Keratinocyte (primary cell): Measurements from ENCODE around the gene DNM2. TPM values are rescaled to one million over a fixed set of nuclear protein-coding genes. Genes with fewer than 3 reads are reported as not detected.

Source experiments
- DNase-seq: peaks from one replicate; pipeline ENCODE4 v3.0.0-alpha.2; 2011; ENCODE audit warnings: low read depth, missing footprints, low spot score
- FAIRE-seq: peaks from 2 replicates; lab custom pipeline; 2011; peaks lifted over from hg19 to GRCh38; lab: Jason Lieb, UNC
- H2AFZ ChIP-seq: 2 replicates; pipeline ENCODE4 v1.6.0; 2012; ENCODE audit warnings: low read length, control low read depth, inconsistent platforms; ENCODE audit not compliant: control insufficient read depth
- H3K27ac ChIP-seq: 2 replicates; pipeline ENCODE4 v1.5.1; 2011; ENCODE audit warnings: low read length; ENCODE audit not compliant: control insufficient read depth, insufficient read depth
- H3K27me3 ChIP-seq: 3 replicates; pipeline ENCODE4 v1.6.0; 2011; ENCODE audit warnings: low read length; ENCODE audit not compliant: control insufficient read depth, insufficient read depth; ENCODE audit errors: extremely low read depth
- H3K36me3 ChIP-seq, 2 experiments: 2 replicates in 1 of 2; 3 replicates in 1 of 2; pipeline ENCODE4 v1.5.1; 2011; ENCODE audit warnings: low read length in 2 of 2, mild to moderate bottlenecking in 1 of 2; ENCODE audit not compliant: control insufficient read depth in 2 of 2, insufficient read depth in 2 of 2; ENCODE audit errors: extremely low read depth in 1 of 2
- H3K4me1 ChIP-seq: 3 replicates; pipeline ENCODE4 v1.5.1; 2011; ENCODE audit warnings: low read length; ENCODE audit not compliant: control insufficient read depth, insufficient read depth; ENCODE audit errors: extremely low read depth
- H3K4me2 ChIP-seq: 3 replicates; pipeline ENCODE4 v1.6.0; 2011; ENCODE audit warnings: low read depth, low read length; ENCODE audit not compliant: control insufficient read depth, insufficient read depth; ENCODE audit errors: extremely low read depth
- H3K4me3 ChIP-seq, 3 experiments: fragments of 200-600 bp in 1 of 3; sonication (generic) in 1 of 3; 2 replicates in 2 of 3; 3 replicates in 1 of 3; pipeline ENCODE4 v1.5.1; 2011 to 2016; ENCODE audit warnings: low read length in 3 of 3, mild to moderate bottlenecking in 3 of 3, control low read depth in 2 of 3, inconsistent platforms in 1 of 3, low read depth in 1 of 3, mixed read lengths in 1 of 3, mixed run types in 1 of 3, moderate library complexity in 1 of 3; ENCODE audit not compliant: control insufficient read depth in 2 of 3, insufficient read depth in 2 of 3; ENCODE audit errors: extremely low read depth in 1 of 3
- H3K79me2 ChIP-seq: 2 replicates; pipeline ENCODE4 v1.6.0; 2012; ENCODE audit warnings: low read length; ENCODE audit not compliant: control insufficient read depth, insufficient read depth
- H3K9ac ChIP-seq: 3 replicates; pipeline ENCODE4 v1.6.0; 2011; ENCODE audit warnings: low read length; ENCODE audit not compliant: control insufficient read depth, insufficient read depth; ENCODE audit errors: extremely low read depth
- H3K9me1 ChIP-seq: 3 replicates; pipeline ENCODE4 v1.6.0; 2011; ENCODE audit warnings: low read length; ENCODE audit not compliant: control insufficient read depth, insufficient read depth; ENCODE audit errors: extremely low read depth
- H3K9me3 ChIP-seq: 2 replicates; pipeline ENCODE4 v1.5.1; 2012; ENCODE audit warnings: low read depth, low read length; ENCODE audit not compliant: control insufficient read depth
- H4K20me1 ChIP-seq: 3 replicates; pipeline ENCODE4 v1.6.0; 2011; ENCODE audit warnings: low read length; ENCODE audit not compliant: control insufficient read depth, insufficient read depth; ENCODE audit errors: extremely low read depth
- EZH2 ChIP-seq: IDR thresholded peaks from one replicate; pipeline ENCODE4 v1.6.1; 2012; ENCODE audit warnings: inconsistent platforms, mild to moderate bottlenecking, low read length, moderate library complexity
- dilution Hi-C: fragments of 300-500 bp; cut with MboI; formaldehyde crosslinking; loops from one replicate; pipeline ENCODE4 v1.7.0; 2020; ENCODE audit warnings: low sequenced_read_pairs; ENCODE audit not compliant: extremely low pct_ligation_motif_present
- polyA plus RNA-seq, 5 experiments: library from polyadenylated mRNA; depleted of rRNA in 3 of 5; stranded (reverse) in 3 of 5; stranded (forward) in 1 of 5; unstranded in 1 of 5; fragments of >200 nt; gene quantifications; 1 replicate in 1 of 5; 2 replicates in 3 of 5; 3 replicates in 1 of 5; pipeline versions ENCODE4 v1.2.1 to v1.2.3, GENCODE V29; 2011 to 2012; ENCODE audit warnings: missing spikeins in 2 of 5, low read depth in 1 of 5, low replicate concordance in 1 of 5
- TF ChIP-seq, protein P1 (sequence below), 3 experiments: IDR thresholded peaks in 1 of 3; conservative IDR thresholded peaks in 1 of 3; optimal IDR thresholded peaks in 1 of 3; 2 replicates in 2 of 3; 3 replicates in 1 of 3; pipeline versions ENCODE3 to v1.5.1; 2011; ENCODE audit warnings: low read length in 3 of 3, mild to moderate bottlenecking in 3 of 3, moderate library complexity in 2 of 3, control low read depth in 1 of 3, inconsistent platforms in 1 of 3; ENCODE audit not compliant: insufficient read depth in 2 of 3; ENCODE audit errors: extremely low read depth in 1 of 3

The DNM2 gene
- polyA plus RNA-seq, 1 donor (not counting 4 experiments of a cell fraction or from before 2014, with no cell fraction given), result 60.1 TPM

DNA sequence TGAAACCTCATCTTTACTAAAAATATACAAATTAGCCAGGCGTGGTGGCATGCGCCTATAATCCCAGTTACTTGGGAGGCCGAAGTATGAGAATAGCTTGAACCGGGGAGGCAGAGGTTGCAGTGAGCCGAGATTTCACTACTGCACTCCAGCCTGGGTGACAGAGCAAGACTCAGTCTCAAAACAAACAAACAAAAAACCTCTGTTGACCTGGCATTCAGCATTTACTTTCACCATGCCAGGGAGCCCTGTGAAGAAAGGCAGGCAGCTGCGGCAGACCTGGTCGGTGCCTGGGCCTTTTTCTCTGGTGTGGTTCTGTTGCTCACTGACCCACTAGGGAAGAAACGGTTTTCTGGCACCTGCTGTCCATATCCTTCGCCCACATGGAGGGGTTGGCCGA, 49.8 kb downstream of the DNM2 start:
- dilution Hi-C loops, result no loop called here

GRCh38 chr19:10768369-10768768, 50.5 kb downstream of the DNM2 start:
- dilution Hi-C loops, result no loop called here
- H3K9me1 ChIP-seq, result peaks cover 2% of the 10 kb centered on the region
- H3K4me1 ChIP-seq, result peaks cover 6% of the 10 kb centered on the region
- peaks cover 40% of the 10 kb centered on the region for H3K79me2 ChIP-seq
- H3K4me3 ChIP-seq, result no peak overlapping the region
- H3K9me3 ChIP-seq, result no peaks in the 10 kb centered on the region
- H3K4me2 ChIP-seq, result no peak overlapping the region
- no peak overlapping the region for H3K27ac ChIP-seq
- peaks cover 14 to 17% of the 10 kb centered on the region in 2 experiments for H3K36me3 ChIP-seq
- H2AFZ ChIP-seq, result no peak overlapping the region
- TF ChIP-seq EZH2, result no peak
- no peak for FAIRE-seq
- no peaks in the 10 kb centered on the region for H4K20me1 ChIP-seq
- DNase-seq, result no peak
- H3K9ac ChIP-seq, result no peak overlapping the region
- H3K27me3 ChIP-seq, result no peaks in the 10 kb centered on the region

More for the DNA sequence above, 49.8 kb downstream of the DNM2 start:
- H3K4me3 ChIP-seq, result no peak overlapping the region
- DNase-seq, result no peak
- no peak overlapping the region for H3K9ac ChIP-seq
- H3K9me3 ChIP-seq, result no peaks in the 10 kb centered on the region
- no peak for FAIRE-seq
- H3K4me2 ChIP-seq, result no peak overlapping the region
- H3K4me1 ChIP-seq, result peaks cover 11% of the 10 kb centered on the region
- TF ChIP-seq, protein P1, sequence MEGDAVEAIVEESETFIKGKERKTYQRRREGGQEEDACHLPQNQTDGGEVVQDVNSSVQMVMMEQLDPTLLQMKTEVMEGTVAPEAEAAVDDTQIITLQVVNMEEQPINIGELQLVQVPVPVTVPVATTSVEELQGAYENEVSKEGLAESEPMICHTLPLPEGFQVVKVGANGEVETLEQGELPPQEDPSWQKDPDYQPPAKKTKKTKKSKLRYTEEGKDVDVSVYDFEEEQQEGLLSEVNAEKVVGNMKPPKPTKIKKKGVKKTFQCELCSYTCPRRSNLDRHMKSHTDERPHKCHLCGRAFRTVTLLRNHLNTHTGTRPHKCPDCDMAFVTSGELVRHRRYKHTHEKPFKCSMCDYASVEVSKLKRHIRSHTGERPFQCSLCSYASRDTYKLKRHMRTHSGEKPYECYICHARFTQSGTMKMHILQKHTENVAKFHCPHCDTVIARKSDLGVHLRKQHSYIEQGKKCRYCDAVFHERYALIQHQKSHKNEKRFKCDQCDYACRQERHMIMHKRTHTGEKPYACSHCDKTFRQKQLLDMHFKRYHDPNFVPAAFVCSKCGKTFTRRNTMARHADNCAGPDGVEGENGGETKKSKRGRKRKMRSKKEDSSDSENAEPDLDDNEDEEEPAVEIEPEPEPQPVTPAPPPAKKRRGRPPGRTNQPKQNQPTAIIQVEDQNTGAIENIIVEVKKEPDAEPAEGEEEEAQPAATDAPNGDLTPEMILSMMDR (optimal IDR thresholded peaks at IDR 0.05 in 1 of 3, IDR thresholded peaks at IDR 0.05 in 1 of 3, conservative IDR thresholded peaks at IDR 0.05 in 1 of 3; ENCODE audit: extremely low read depth in 1 of 3, insufficient read depth in 2 of 3, low read length in 3 of 3), result no peak
- no peak for TF ChIP-seq EZH2
- no peaks in the 10 kb centered on the region for H4K20me1 ChIP-seq
- no peak overlapping the region for H2AFZ ChIP-seq
- peaks cover 14 to 17% of the 10 kb centered on the region in 2 experiments for H3K36me3 ChIP-seq
- H3K79me2 ChIP-seq, result peaks cover 41% of the 10 kb centered on the region
- no peaks in the 10 kb centered on the region for H3K27me3 ChIP-seq
- no peak overlapping the region for H3K27ac ChIP-seq
- peaks cover 2% of the 10 kb centered on the region for H3K9me1 ChIP-seq

- no peak overlapping the region for H2AFZ ChIP-seq
- H3K36me3 ChIP-seq, result peaks cover 10 to 19% of the 10 kb centered on the region in 2 experiments
- no peak overlapping the region for H3K4me3 ChIP-seq
- H3K9me3 ChIP-seq, result no peaks in the 10 kb centered on the region
- peaks cover 37% of the 10 kb centered on the region for H3K79me2 ChIP-seq
- H3K9ac ChIP-seq, result no peak overlapping the region
- no peaks in the 10 kb centered on the region for H4K20me1 ChIP-seq
- no peaks in the 10 kb centered on the region for H3K27me3 ChIP-seq
- H3K4me1 ChIP-seq, result peaks cover 10% of the 10 kb centered on the region
- peaks cover 2% of the 10 kb centered on the region for H3K9me1 ChIP-seq
- FAIRE-seq (no peak), DNase-seq (no peak)
- no peak overlapping the region for H3K27ac ChIP-seq
- no peak for TF ChIP-seq EZH2
- TF ChIP-seq, protein P1 (optimal IDR thresholded peaks at IDR 0.05 in 1 of 3, IDR thresholded peaks at IDR 0.05 in 1 of 3, conservative IDR thresholded peaks at IDR 0.05 in 1 of 3; ENCODE audit: extremely low read depth in 1 of 3, insufficient read depth in 2 of 3, low read length in 3 of 3), result no peak
- dilution Hi-C loops, result no loop called here
- H3K4me2 ChIP-seq, result no peak overlapping the region
These were observed 51.1 kb downstream of the DNM2 start for GRCh38 chr19:10768936-10769335.
